Neural progenitor cell (in vitro differentiated cells): ENCODE data around the gene SH3BGRL3. TPM values are rescaled to one million over a fixed set of nuclear protein-coding genes. Genes with fewer than 3 reads are reported as not detected.

Experiments
- DNase-seq: peaks from one replicate; pipeline ENCODE4 v3.0.0-alpha.2; 2016; ENCODE audit warnings: low spot score
- H2AFZ ChIP-seq: fragments of 200-600 bp; sonication (generic); replicated peaks from 2 replicates; pipeline ENCODE4 v1.6.1; 2016; ENCODE audit warnings: antibody characterized with exemption
- H3F3A ChIP-seq: fragments of 200-600 bp; sonication (generic); 2 replicates; pipeline ENCODE4 v1.6.1; 2016; ENCODE audit warnings: antibody characterized with exemption, low read depth
- H3K27ac ChIP-seq: fragments of 200-600 bp; sonication (generic); 2 replicates; pipeline ENCODE4 v1.5.1; 2016; ENCODE audit warnings: mild to moderate bottlenecking
- H3K27me3 ChIP-seq: fragments of 200-600 bp; sonication (generic); 2 replicates; pipeline ENCODE4 v1.6.1; 2016; ENCODE audit warnings: mild to moderate bottlenecking, moderate library complexity
- H3K36me3 ChIP-seq: fragments of 200-600 bp; sonication (generic); 2 replicates; pipeline ENCODE4 v1.5.1; 2016
- H3K4me1 ChIP-seq: fragments of 200-600 bp; sonication (generic); 2 replicates; pipeline ENCODE4 v1.6.1; 2016; ENCODE audit warnings: mixed run types
- H3K4me2 ChIP-seq: fragments of 200-600 bp; sonication (generic); 2 replicates; pipeline ENCODE4 v1.6.1; 2016
- H3K4me3 ChIP-seq: fragments of 200-600 bp; sonication (generic); 2 replicates; pipeline ENCODE4 v1.5.1; 2016
- H3K79me2 ChIP-seq: fragments of 200-600 bp; sonication (generic); 2 replicates; pipeline ENCODE4 v1.6.1; 2016; ENCODE audit warnings: low read depth
- H3K9ac ChIP-seq: fragments of 200-600 bp; sonication (generic); 2 replicates; pipeline ENCODE4 v1.6.1; 2016
- H3K9me3 ChIP-seq: fragments of 200-600 bp; sonication (generic); 2 replicates; pipeline ENCODE4 v1.5.1; 2016; ENCODE audit warnings: low read depth
- H4K20me1 ChIP-seq: fragments of 200-600 bp; sonication (generic); 2 replicates; pipeline ENCODE4 v1.6.1; 2016; ENCODE audit warnings: low read depth
- H3K27ac Mint-ChIP-seq: 3 replicates; pipeline ENCODE4 v1.8.0; 2021; ENCODE audit warnings: mixed read lengths
- H3K27me3 Mint-ChIP-seq: 2 replicates; pipeline ENCODE4 v1.8.0; 2022; ENCODE audit warnings: low read depth, mild to moderate bottlenecking, inconsistent platforms, moderate library complexity, mixed read lengths; ENCODE audit not compliant: insufficient read depth
- H3K36me3 Mint-ChIP-seq: 3 replicates; pipeline ENCODE4 v1.8.0; 2021; ENCODE audit warnings: mixed read lengths
- H3K4me1 Mint-ChIP-seq: 3 replicates; pipeline ENCODE4 v1.8.0; 2021; ENCODE audit warnings: mixed read lengths
- H3K4me3 Mint-ChIP-seq: 3 replicates; pipeline ENCODE4 v1.8.0; 2021; ENCODE audit warnings: mild to moderate bottlenecking, moderate library complexity, mixed read lengths
- H3K9me3 Mint-ChIP-seq: 3 replicates; pipeline ENCODE4 v1.8.0; 2020; ENCODE audit warnings: mixed read lengths
- CTCF ChIP-seq: fragments of 200-600 bp; sonication (generic); IDR thresholded peaks from 2 replicates; pipeline ENCODE4 v1.5.1; 2017; ENCODE audit warnings: antibody characterized with exemption, mild to moderate bottlenecking
- EZH2 ChIP-seq: fragments of 200-600 bp; sonication (generic); IDR thresholded peaks from 2 replicates; pipeline ENCODE4 v1.6.1; 2017; ENCODE audit warnings: antibody characterized with exemption, mild to moderate bottlenecking, moderate library complexity
- EZH2phosphoT487 ChIP-seq: fragments of 200-600 bp; sonication (generic); IDR thresholded peaks from 2 replicates; pipeline ENCODE4 v1.6.1; 2017; ENCODE audit warnings: antibody characterized with exemption
- total RNA-seq: library from RNA; depleted of rRNA; stranded (reverse); fragments of >200 nt; gene quantifications from 2 replicates; pipeline ENCODE4 v1.2.3, GENCODE V29; 2015; ENCODE audit warnings: low replicate concordance

Gene SH3BGRL3
- total RNA-seq, 1 donor from 2014 or later: 15.6 TPM

- H3K4me1 Mint-ChIP-seq: peaks cover 53% of the 10 kb centered on the region
- no peak for TF ChIP-seq EZH2
- peak overlapping the region; percentile 84 for H3K27ac Mint-ChIP-seq
- Histone ChIP-seq H3K27me3 (no peaks in the 10 kb centered on the region), H3K9me3 (no peaks in the 10 kb centered on the region), H3K4me3 (peak overlapping the region; percentile 76), H3F3A (peaks cover 43% of the 10 kb centered on the region), H3K9ac (no peak overlapping the region), H3K79me2 (peaks cover 23% of the 10 kb centered on the region), H3K4me2 (peak overlapping the region; percentile 88), H4K20me1 (peaks cover 11% of the 10 kb centered on the region), H3K27ac (peak overlapping the region; percentile 31), H2AFZ (no peak overlapping the region), H3K36me3 (no peaks in the 10 kb centered on the region), H3K4me1 (peaks cover 24% of the 10 kb centered on the region)
- peak; percentile 97 for DNase-seq
- H3K4me3 Mint-ChIP-seq: peak overlapping the region; percentile 80
- H3K9me3 Mint-ChIP-seq: no peaks in the 10 kb centered on the region
- H3K27me3 Mint-ChIP-seq: peaks cover 8% of the 10 kb centered on the region
- peaks cover 14% of the 10 kb centered on the region for H3K36me3 Mint-ChIP-seq
Observed at GRCh38 chr1:26281971-26282370, 2.1 kb downstream of the SH3BGRL3 start.

- TF ChIP-seq EZH2 (no peak), CTCF (no peak), EZH2phosphoT487 (no peak)
- peaks cover 23% of the 10 kb centered on the region for H3K79me2 ChIP-seq
- H3K4me1 ChIP-seq: peaks cover 24% of the 10 kb centered on the region
- H3K4me3 ChIP-seq: no peak overlapping the region
- Mint-ChIP-seq H3K4me3 (peak overlapping the region; percentile 41), H3K9me3 (no peaks in the 10 kb centered on the region), H3K36me3 (peaks cover 11% of the 10 kb centered on the region), H3K27ac (peak overlapping the region; percentile 75), H3K4me1 (peaks cover 57% of the 10 kb centered on the region), H3K27me3 (peaks cover 7% of the 10 kb centered on the region)
- H3K36me3 ChIP-seq: no peaks in the 10 kb centered on the region
- H2AFZ ChIP-seq: no peak overlapping the region
- no peaks in the 10 kb centered on the region for H3K9me3 ChIP-seq
- no peak overlapping the region for H3K27ac ChIP-seq
- H3F3A ChIP-seq: peaks cover 43% of the 10 kb centered on the region
- H3K27me3 ChIP-seq: no peaks in the 10 kb centered on the region
- H4K20me1 ChIP-seq: peaks cover 11% of the 10 kb centered on the region
- peak overlapping the region; percentile 88 for H3K4me2 ChIP-seq
- no peak overlapping the region for H3K9ac ChIP-seq
- DNase-seq: peak; percentile 56
Observed at GRCh38 chr1:26282401-26282918, 2.6 kb downstream of the SH3BGRL3 start.

- H3K4me1 Mint-ChIP-seq: peaks cover 61% of the 10 kb centered on the region
Observed at GRCh38 chr1:26283279-26283853, 3.5 kb downstream of the SH3BGRL3 start.

More at GRCh38 chr1:26283279-26283853, 3.5 kb downstream of the SH3BGRL3 start:
- Histone ChIP-seq H3F3A (peaks cover 42% of the 10 kb centered on the region), H3K9me3 (no peaks in the 10 kb centered on the region), H3K9ac (no peak overlapping the region), H3K4me1 (peaks cover 24% of the 10 kb centered on the region), H4K20me1 (peaks cover 11% of the 10 kb centered on the region), H3K79me2 (peaks cover 23% of the 10 kb centered on the region), H3K36me3 (no peaks in the 10 kb centered on the region), H3K27ac (no peak overlapping the region), H3K4me2 (no peak overlapping the region), H3K4me3 (no peak overlapping the region), H3K27me3 (no peaks in the 10 kb centered on the region), H2AFZ (no peak overlapping the region)
- Mint-ChIP-seq H3K27ac (no peak overlapping the region), H3K9me3 (no peaks in the 10 kb centered on the region), H3K27me3 (peaks cover 5% of the 10 kb centered on the region), H3K36me3 (peaks cover 5% of the 10 kb centered on the region), H3K4me3 (peak overlapping the region; percentile 56)
- no peak for TF ChIP-seq CTCF
- TF ChIP-seq EZH2: no peak
- no peak for TF ChIP-seq EZH2phosphoT487
- no peak for DNase-seq
